Hepatocyte (in vitro differentiated cells): ENCODE data around the gene GRK5.

Source experiments
- CTCF ChIP-seq: fragments of 200-600 bp; sonication (generic); IDR thresholded peaks from 2 replicates; pipeline ENCODE4 v1.5.1; 2016; ENCODE audit warnings: antibody characterized with exemption, mild to moderate bottlenecking; ENCODE audit not compliant: poor library complexity
- EZH2phosphoT487 ChIP-seq: fragments of 200-600 bp; sonication (generic); IDR thresholded peaks from one replicate; pipeline ENCODE4 v1.6.1; 2018; ENCODE audit warnings: antibody characterized with exemption, mild to moderate bottlenecking, low read depth, moderate library complexity; ENCODE audit not compliant: unreplicated experiment, severe bottlenecking

- TF ChIP-seq CTCF (no peak), EZH2phosphoT487 (no peak)
These were observed 192.1 kb downstream of the GRK5 start for GRCh38 chr10:119399466-119399865.
